ENCODE data around the gene LY86.

The LY86 gene

DNA sequence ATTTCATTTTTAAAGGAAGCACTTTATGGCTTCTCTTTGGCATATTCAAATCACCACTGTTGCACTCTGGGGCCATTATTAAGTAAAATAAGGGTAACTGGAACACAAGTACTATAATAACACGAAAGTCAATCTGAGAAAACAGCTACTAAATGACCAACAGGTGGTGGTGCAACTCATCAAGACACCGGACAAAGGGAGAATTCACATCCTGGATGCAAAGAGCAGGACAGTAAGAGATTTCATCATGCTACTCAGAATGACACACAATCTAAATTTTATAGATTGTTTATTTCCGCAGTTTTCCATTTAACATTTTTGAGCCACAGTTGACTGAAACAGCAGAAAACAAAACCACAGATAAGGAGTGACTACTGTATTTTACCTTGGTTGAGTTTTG is 27.6 kb upstream of the LY86 start:
- TF ChIP-seq, protein P1, sequence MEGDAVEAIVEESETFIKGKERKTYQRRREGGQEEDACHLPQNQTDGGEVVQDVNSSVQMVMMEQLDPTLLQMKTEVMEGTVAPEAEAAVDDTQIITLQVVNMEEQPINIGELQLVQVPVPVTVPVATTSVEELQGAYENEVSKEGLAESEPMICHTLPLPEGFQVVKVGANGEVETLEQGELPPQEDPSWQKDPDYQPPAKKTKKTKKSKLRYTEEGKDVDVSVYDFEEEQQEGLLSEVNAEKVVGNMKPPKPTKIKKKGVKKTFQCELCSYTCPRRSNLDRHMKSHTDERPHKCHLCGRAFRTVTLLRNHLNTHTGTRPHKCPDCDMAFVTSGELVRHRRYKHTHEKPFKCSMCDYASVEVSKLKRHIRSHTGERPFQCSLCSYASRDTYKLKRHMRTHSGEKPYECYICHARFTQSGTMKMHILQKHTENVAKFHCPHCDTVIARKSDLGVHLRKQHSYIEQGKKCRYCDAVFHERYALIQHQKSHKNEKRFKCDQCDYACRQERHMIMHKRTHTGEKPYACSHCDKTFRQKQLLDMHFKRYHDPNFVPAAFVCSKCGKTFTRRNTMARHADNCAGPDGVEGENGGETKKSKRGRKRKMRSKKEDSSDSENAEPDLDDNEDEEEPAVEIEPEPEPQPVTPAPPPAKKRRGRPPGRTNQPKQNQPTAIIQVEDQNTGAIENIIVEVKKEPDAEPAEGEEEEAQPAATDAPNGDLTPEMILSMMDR (conservative IDR thresholded peaks at IDR 0.05; ENCODE audit: low read depth, low read length) = no peak
- no peak overlapping the region for H3K4me3 ChIP-seq (ENCODE audit: low read depth, low read length)
- no peak for DNase-seq (ENCODE audit: low read depth)

DNA sequence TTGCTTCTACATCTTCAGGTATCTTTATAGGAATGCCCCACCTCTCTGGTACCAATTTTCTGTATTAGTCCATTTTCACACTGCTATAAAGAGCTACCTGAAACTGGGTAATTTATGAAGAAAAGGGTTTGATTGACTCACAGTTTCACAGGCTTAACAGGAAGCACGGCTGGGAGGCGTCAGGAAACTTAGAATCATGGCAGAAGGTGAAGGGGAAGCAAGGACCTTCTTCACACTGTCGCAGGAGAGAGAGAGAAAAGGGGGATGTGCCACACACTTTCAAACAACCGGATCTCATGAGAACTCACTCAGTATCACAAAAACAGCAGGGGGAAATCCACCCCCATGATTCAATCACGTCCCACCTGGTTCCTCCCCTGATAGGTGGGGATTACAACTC is 24.4 kb upstream of the LY86 start:
- TF ChIP-seq, protein P1 (conservative IDR thresholded peaks at IDR 0.05; ENCODE audit: low read depth, low read length) = no peak
- no peak for DNase-seq (ENCODE audit: low read depth)
- H3K4me3 ChIP-seq (ENCODE audit: low read depth, low read length) = no peak overlapping the region

DNA sequence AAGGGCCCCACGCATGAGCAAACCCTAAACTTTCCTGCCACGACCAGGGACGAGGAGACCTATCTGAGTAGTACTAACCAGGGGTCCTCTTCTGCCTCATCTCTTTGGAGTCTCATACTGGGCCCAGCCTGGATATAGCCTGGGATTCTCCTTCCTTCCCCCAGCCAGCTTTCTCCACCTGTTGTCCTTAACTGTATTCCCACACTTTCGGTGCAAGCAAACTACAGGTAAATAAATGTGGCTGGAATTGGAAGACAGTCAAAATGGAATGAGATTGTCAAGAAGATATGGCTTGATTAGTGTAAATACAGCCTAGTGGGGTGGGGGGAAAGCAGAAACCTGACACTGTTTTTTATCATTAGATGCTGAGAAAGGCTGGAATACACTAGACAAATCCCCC is 23.5 kb upstream of the LY86 start:
- no peak overlapping the region for H3K4me3 ChIP-seq (ENCODE audit: low read depth, low read length)
- no peak for DNase-seq (ENCODE audit: low read depth)
- TF ChIP-seq, protein P1 (conservative IDR thresholded peaks at IDR 0.05; ENCODE audit: low read depth, low read length) = no peak

DNA sequence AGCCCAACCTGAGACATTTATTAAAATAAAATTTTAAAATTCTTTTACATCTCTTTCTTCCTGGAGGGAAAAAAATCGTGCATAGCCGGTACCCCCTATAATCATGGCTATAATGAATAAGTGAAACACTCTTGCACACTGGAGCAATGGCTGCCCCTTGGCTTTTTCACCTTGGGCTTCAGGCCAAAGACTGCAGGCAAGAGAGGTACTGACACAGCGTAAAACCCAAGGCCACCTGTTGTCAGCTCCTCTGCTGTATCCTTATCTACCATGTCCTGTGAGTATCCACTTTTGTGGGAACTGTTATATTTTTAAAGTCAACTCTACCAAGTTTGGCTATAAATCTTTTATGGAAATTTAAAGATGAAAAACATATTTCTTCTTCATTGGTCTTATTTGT is 23.0 kb upstream of the LY86 start:
- no peak overlapping the region for H3K4me3 ChIP-seq (ENCODE audit: low read depth, low read length)
- TF ChIP-seq, protein P1 (conservative IDR thresholded peaks at IDR 0.05; ENCODE audit: low read depth, low read length) = no peak
- DNase-seq (ENCODE audit: low read depth) = no peak

DNA sequence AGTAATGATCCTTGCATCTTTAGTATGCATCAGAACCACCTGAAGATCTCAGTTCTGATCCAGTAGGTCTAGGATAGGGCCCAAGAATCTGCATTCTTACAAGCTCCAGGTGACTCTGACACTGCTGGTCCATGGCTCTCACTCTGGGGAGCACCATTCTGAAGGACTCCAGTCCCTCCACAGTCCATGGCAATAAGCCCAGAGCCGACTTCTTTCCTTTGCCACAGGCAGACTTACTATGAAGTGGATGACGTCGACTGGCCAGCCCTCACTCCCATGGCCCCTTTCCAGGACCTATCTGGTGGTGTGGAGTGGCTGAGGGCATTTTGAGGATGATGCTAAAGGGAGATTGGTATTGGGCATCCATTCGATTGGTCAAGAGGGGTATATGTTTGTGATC is 21.8 kb upstream of the LY86 start:
- H3K4me3 ChIP-seq (ENCODE audit: low read depth, low read length) = no peak overlapping the region
- TF ChIP-seq, protein P1 (conservative IDR thresholded peaks at IDR 0.05; ENCODE audit: low read depth, low read length) = no peak
- DNase-seq (ENCODE audit: low read depth) = no peak

DNA sequence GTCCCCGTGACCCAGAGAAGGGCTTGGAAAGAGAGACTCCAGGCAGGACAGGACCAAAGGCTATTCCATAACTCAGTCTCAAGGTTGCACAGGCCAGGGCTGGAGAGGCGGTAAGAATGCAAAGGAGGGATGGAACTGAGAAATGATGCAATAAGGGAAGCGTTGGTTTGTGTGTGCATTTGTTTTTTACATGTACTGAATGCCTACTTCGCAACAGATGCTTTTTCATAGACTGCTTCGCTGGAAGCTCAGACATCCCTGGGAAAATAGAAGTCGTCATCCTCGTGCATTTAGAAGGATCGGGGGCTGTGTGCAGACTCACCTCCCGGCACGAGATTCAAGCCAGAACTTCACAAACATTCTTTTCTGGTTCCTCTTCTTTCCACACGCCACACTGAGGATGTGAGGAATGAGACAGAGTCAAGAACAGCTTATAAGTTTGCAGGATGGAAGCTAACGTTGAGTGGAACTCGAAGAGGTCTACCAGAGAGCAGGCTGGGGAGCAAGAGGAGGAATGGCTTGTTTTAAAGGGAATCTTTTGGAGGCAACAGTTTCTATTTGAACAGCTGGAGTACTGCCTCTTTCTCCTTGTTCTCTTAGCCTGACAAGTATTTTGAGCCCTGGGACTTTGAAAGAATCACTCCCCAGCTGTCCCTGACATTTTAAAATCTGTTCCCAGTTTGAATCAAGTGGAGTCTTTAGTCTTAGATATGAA is 19.3 kb upstream of the LY86 start:
- TF ChIP-seq, protein P1 (conservative IDR thresholded peaks at IDR 0.05; ENCODE audit: low read depth, low read length) = no peak
- DNase-seq (ENCODE audit: low read depth) = no peak
- no peak overlapping the region for H3K4me3 ChIP-seq (ENCODE audit: low read depth, low read length)

DNA sequence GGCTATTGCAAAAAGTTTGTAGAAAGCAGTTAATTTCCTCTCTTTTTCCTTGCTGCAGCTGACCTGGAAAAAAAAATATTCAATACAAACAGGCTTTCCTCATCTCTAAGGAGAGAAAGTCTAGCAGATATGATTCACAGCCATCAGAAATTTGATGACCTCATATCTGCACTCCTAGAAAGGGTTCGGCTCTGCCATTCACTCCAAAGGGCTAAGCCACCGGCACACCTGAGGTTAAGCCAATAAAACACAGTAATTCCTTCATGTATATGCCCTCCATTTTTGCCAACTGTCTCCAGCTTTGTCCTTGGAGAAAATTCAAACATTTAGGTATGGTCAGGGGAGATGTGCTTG is 18.7 kb upstream of the LY86 start:
- no peak overlapping the region for H3K4me3 ChIP-seq (ENCODE audit: low read depth, low read length)
- TF ChIP-seq, protein P1 (conservative IDR thresholded peaks at IDR 0.05; ENCODE audit: low read depth, low read length) = no peak
- no peak for DNase-seq (ENCODE audit: low read depth)

Measured in choroid plexus epithelial cell (primary cell).